ENCODE measurements around the gene CASP2. TPM values are rescaled to one million over a fixed set of nuclear protein-coding genes. Genes with fewer than 3 reads are reported as not detected.

The CASP2 gene
- total RNA-seq = 27.9 TPM

GRCh38 chr7:143287935-143288826, at the start of gene CASP2:
Gene CASP2, plus strand, starts transcription at chr7:143288351. Its CDS starts 105 bp downstream, at chr7:143288456.

GRCh38 chr7:143263266-143264195, 24.6 kb upstream of the CASP2 start, which contains the start of gene GSTK1:
Gene GSTK1, plus strand, starts transcription at chr7:143263441. Its CDS starts 73 bp downstream, at chr7:143263514.

GRCh38 chr7:143284591-143285469, 3.3 kb upstream of the CASP2 start, which contains the start of gene TMEM139:
Gene TMEM139, plus strand, starts transcription at chr7:143284958. Its CDS starts 1,000 bp downstream, at chr7:143285958.

GRCh38 chr7:143315776-143316175, 27.6 kb downstream of the CASP2 start, which contains the start of gene CLCN1:
Gene CLCN1, plus strand, starts transcription at chr7:143316111. Its CDS starts 102 bp downstream, at chr7:143316213.

Small RNA genes lying within 50 kb of the gene (small RNA-seq; reads per million reads assigned to genes)
- gene RN7SL481P (ENCODE audit: low replicate concordance) (not detected), gene RN7SL535P (ENCODE audit: low replicate concordance) (not detected)

Other genes starting within 250 kb of the CASP2 start
- gene OR6V1, start 236.0 kb upstream of the CASP2 start, total RNA-seq = not detected
- gene PIP, start 156.3 kb upstream of the CASP2 start, total RNA-seq = not detected
- gene TAS2R39, start 104.9 kb upstream of the CASP2 start, total RNA-seq = not detected
- not detected for gene TAS2R40, start 66.3 kb upstream of the CASP2 start, total RNA-seq
- gene GSTK1, start 24.9 kb upstream of the CASP2 start, total RNA-seq = 149 TPM
- 18.1 TPM for gene TMEM139, start 3.4 kb upstream of the CASP2 start, total RNA-seq
- gene CLCN1, start 27.8 kb downstream of the CASP2 start, total RNA-seq = 3.9 TPM
- gene FAM131B, start 74.4 kb downstream of the CASP2 start, total RNA-seq = 1.9 TPM
- 67.9 TPM for gene ZYX, start 93.0 kb downstream of the CASP2 start, total RNA-seq
- 11.1 TPM for gene EPHA1, start 120.5 kb downstream of the CASP2 start, total RNA-seq
- not detected for gene TAS2R60, start 155.1 kb downstream of the CASP2 start, total RNA-seq
- not detected for gene TAS2R41, start 189.5 kb downstream of the CASP2 start, total RNA-seq

Measured in metanephros (tissue), 2 donors.